ENCODE data around the gene PSMF1.
"Not testable (repeated sequence)": the region's sequence is repeated elsewhere in the genome, so short reads cannot be mapped to it uniquely, and the experiment has no call there.

Gene PSMF1

DNA sequence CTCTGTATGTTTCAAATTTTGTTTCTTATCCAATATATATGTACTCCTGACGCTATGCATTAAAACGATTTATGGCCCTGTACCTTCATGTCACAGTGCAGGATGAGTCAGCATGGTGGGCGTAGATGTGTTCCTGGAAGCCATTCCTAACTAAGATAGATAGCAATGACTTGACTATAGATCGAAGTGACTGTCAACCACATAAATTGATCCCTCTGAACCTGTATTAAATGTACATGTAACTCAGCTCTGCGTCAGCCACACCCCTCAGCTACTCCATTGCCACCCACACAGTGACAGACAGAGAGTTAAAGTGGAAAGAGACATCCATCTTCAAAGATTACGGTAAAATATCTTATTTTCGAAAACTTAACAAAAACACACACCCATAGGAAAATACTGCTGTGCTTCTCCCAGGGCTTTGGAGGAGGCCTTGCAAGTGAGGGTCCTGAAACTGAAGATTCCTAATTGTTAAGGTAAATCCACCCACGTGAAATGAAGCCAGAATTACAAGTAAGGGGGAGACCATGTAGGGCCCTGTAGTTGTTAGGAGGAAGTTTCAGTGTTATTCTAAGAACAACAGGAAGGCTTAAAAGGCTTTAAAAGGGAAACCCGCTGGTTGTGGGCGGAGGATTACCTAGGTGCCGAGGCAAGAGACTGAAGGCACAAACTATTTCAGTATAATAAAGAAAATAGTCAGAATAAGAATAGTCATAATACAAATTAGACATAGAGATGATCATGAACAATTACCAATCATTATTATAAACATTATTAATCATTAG lies 97.2 kb downstream of the PSMF1 start:
- DNase-seq (ENCODE audit: low read depth): no peak

DNA sequence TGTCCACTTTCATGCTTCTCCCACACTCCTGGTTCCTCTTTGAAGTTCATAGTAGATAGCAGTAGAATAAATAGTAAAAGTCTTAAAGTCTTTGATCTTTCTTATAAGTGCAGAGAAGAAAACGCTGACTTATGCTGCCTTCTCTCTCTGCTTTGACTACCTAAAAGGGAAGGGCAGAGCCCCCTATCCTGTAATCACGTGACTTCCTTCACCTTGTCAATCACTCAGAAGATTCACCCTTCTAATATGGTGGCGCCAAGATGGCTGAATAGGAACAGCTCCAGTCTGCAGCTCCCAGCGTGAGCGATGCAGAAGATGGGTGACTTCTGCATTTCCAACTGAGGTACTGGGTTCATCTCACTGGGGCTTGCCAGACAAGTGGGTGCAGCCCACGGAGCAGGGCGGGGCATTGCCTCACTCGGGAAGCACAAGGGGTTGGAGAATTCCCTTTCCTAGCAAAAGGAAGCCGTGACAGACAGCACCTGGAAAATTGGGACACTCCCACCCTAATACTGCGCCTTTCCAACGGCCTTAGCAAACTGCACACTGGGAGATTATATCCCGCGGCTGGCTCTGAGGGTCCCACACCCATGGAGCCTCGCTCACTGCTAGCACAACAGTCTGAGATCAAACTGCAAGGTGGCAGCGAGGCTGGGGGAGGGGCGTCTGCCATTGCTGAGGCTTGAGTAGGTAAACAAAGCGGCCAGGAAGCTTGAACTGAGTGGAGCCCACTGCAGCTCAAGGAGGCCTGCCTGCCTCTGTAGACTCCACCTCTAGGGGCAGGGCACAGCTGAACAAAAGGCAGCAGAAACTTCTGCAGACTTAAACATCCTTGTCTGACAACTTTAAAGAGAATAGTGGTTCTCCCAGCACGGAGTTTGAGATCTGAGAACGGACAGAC lies 98.4 kb downstream of the PSMF1 start:
- DNase-seq (ENCODE audit: low read depth): not testable (repeated sequence)

All from HS-5 (cell line).